ENCODE results near the gene ZFYVE27.

Gene ZFYVE27

DNA sequence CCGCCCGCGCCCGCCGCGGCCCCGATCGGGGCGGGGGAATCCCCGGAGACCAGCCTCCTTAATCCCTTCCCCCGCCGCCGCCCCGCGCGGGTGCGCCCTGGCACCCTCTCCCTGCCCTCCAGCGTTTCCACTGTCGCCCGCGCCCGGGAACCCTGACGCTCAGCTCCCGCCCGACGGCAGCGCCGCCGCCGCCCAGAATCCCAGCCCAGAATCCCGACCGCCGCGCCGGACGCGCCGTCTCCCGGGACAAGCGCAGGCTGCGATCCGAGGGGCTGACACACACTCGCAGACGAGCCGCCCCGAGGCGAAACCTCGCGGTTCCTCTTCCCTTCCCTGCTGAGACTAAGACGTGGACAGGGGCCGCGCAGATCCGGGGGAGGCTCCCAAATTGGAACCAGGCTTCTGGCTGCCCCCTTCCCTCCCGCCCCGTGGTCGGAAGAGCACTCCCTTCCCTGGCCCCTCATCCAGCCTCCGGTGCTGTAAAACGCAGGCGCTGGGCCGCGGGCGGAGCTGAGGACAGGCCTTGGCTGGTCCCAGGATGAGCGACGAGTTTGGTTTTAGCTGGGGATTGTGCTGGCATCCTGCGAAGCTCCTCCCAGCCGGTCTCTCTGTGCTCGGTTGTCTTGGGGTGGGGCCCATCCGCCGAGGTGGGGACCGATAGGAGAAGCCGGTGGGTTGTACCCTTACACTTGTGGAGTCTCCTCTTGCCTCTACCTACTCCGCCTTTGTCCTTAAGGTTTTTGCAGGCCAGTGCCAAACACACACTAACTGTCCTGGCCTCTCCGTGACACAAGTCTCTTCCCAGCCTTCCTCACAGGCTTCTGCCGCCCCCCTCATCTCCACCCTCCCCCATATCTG, 22.3 kb upstream of the ZFYVE27 start (continued):
- TF ChIP-seq, protein P1, sequence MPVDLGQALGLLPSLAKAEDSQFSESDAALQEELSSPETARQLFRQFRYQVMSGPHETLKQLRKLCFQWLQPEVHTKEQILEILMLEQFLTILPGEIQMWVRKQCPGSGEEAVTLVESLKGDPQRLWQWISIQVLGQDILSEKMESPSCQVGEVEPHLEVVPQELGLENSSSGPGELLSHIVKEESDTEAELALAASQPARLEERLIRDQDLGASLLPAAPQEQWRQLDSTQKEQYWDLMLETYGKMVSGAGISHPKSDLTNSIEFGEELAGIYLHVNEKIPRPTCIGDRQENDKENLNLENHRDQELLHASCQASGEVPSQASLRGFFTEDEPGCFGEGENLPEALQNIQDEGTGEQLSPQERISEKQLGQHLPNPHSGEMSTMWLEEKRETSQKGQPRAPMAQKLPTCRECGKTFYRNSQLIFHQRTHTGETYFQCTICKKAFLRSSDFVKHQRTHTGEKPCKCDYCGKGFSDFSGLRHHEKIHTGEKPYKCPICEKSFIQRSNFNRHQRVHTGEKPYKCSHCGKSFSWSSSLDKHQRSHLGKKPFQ (tag by site-specific recombination; IDR thresholded peaks at IDR 0.05) = no peak
- TF ChIP-seq ZNF138 (tag by site-specific recombination; IDR thresholded peaks at IDR 0.05; ENCODE audit: borderline replicate concordance) = no peak
- TF ChIP-seq EGR2 (tag by site-specific recombination; IDR thresholded peaks at IDR 0.05; ENCODE audit: low read depth) = peak; percentile 47
- no peak for TF ChIP-seq TRIM28 (IDR thresholded peaks at IDR 0.05; ENCODE audit: borderline replicate concordance, low read length)
- TF ChIP-seq ZNF747 (tag by site-specific recombination; IDR thresholded peaks at IDR 0.05) = no peak
- TF ChIP-seq ZNF292 (tag by site-specific recombination; IDR thresholded peaks at IDR 0.05; ENCODE audit: borderline replicate concordance, low read depth) = no peak
- no peak for TF ChIP-seq ZIC2 (tag by site-specific recombination; IDR thresholded peaks at IDR 0.05)
- TF ChIP-seq ZNF658 (tag by site-specific recombination; IDR thresholded peaks at IDR 0.05) = no peak
- TF ChIP-seq ZNF623 (tag by site-specific recombination; IDR thresholded peaks at IDR 0.05) = no peak
- TF ChIP-seq ZNF521 (tag by site-specific recombination; IDR thresholded peaks at IDR 0.05) = no peak
- no peak; the same call in 1 of the 2 replicates for TF ChIP-seq ZBTB6 (tag by site-specific recombination; IDR thresholded peaks at IDR 0.05)
- TF ChIP-seq, protein P2, sequence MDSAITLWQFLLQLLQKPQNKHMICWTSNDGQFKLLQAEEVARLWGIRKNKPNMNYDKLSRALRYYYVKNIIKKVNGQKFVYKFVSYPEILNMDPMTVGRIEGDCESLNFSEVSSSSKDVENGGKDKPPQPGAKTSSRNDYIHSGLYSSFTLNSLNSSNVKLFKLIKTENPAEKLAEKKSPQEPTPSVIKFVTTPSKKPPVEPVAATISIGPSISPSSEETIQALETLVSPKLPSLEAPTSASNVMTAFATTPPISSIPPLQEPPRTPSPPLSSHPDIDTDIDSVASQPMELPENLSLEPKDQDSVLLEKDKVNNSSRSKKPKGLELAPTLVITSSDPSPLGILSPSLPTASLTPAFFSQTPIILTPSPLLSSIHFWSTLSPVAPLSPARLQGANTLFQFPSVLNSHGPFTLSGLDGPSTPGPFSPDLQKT (IDR thresholded peaks at IDR 0.05; ENCODE audit: borderline replicate concordance, low read depth, low read length) = no peak
- TF ChIP-seq ZNF335 (tag by site-specific recombination; conservative IDR thresholded peaks at IDR 0.05) = peak; percentile 83
- TF ChIP-seq ZNF280C (tag by site-specific recombination; IDR thresholded peaks at IDR 0.05) = no peak
- no peak for TF ChIP-seq ZNF530 (tag by site-specific recombination; IDR thresholded peaks at IDR 0.05; ENCODE audit: low read depth)
- no peak for TF ChIP-seq ZNF239 (tag by site-specific recombination; IDR thresholded peaks at IDR 0.05)
- no peak for TF ChIP-seq ZNF639 (tag by site-specific recombination; IDR thresholded peaks at IDR 0.05)
- no peak for TF ChIP-seq MYNN (tag by site-specific recombination; IDR thresholded peaks at IDR 0.05; ENCODE audit: borderline replicate concordance)
- TF ChIP-seq ZBTB20 (tag by site-specific recombination; IDR thresholded peaks at IDR 0.05) = peak; percentile 95
- TF ChIP-seq ZNF248 (tag by site-specific recombination; IDR thresholded peaks at IDR 0.05) = no peak
- no peak for TF ChIP-seq ZNF221 (tag by site-specific recombination; IDR thresholded peaks at IDR 0.05; ENCODE audit: borderline replicate concordance)
- peak; percentile 21; the same call in 1 of the 2 replicates for TF ChIP-seq ZNF391 (tag by site-specific recombination; IDR thresholded peaks at IDR 0.05; ENCODE audit: borderline replicate concordance, low read depth)
- TF ChIP-seq ZNF473 (tag by site-specific recombination; IDR thresholded peaks at IDR 0.05) = no peak
- TF ChIP-seq ZNF169 (tag by site-specific recombination; IDR thresholded peaks at IDR 0.05) = no peak
- TF ChIP-seq ZNF211 (tag by site-specific recombination; IDR thresholded peaks at IDR 0.05; ENCODE audit: low read depth) = no peak
- TF ChIP-seq, protein P3, sequence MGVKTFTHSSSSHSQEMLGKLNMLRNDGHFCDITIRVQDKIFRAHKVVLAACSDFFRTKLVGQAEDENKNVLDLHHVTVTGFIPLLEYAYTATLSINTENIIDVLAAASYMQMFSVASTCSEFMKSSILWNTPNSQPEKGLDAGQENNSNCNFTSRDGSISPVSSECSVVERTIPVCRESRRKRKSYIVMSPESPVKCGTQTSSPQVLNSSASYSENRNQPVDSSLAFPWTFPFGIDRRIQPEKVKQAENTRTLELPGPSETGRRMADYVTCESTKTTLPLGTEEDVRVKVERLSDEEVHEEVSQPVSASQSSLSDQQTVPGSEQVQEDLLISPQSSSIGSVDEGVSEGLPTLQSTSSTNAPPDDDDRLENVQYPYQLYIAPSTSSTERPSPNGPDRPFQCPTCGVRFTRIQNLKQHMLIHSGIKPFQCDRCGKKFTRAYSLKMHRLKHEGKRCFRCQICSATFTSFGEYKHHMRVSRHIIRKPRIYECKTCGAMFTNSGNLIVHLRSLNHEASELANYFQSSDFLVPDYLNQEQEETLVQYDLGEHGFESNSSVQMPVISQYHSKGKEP (tag by site-specific recombination; IDR thresholded peaks at IDR 0.05) = no peak
- no peak for TF ChIP-seq ZNF214 (tag by site-specific recombination; IDR thresholded peaks at IDR 0.05; ENCODE audit: borderline replicate concordance)
- TF ChIP-seq ZBTB1 (tag by site-specific recombination; IDR thresholded peaks at IDR 0.05) = no peak
- TF ChIP-seq ZNF626 (tag by site-specific recombination; IDR thresholded peaks at IDR 0.05) = no peak
- TF ChIP-seq, protein P4, sequence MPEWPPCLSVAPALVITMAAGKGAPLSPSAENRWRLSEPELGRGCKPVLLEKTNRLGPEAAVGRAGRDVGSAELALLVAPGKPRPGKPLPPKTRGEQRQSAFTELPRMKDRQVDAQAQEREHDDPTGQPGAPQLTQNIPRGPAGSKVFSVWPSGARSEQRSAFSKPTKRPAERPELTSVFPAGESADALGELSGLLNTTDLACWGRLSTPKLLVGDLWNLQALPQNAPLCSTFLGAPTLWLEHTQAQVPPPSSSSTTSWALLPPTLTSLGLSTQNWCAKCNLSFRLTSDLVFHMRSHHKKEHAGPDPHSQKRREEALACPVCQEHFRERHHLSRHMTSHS (tag by site-specific recombination; IDR thresholded peaks at IDR 0.05) = no peak

Data from HEK293 (cell line).